ENCODE results near the gene PRKAR2B.

Gene PRKAR2B

GRCh38 chr7:107169120-107170050 is 124.9 kb downstream of the PRKAR2B start:
- peaks cover 37% of the 10 kb centered on the region for H3K4me1 Mint-ChIP-seq (ENCODE audit: low read depth)
- H3K27ac Mint-ChIP-seq, result peak overlapping the region; percentile 99
- no peaks in the 10 kb centered on the region for H3K9me3 Mint-ChIP-seq
- peaks cover 3% of the 10 kb centered on the region for H3K36me3 Mint-ChIP-seq (ENCODE audit: low read depth)
- peaks cover 19% of the 10 kb centered on the region for H3K27me3 Mint-ChIP-seq (ENCODE audit: low read depth)
- peak overlapping the region; percentile 98 for H3K4me3 Mint-ChIP-seq

- Mint-ChIP-seq H3K36me3 (ENCODE audit: low read depth) (peaks cover 4% of the 10 kb centered on the region), H3K27me3 (ENCODE audit: low read depth) (peaks cover 11% of the 10 kb centered on the region), H3K9me3 (no peaks in the 10 kb centered on the region), H3K4me3 (peak overlapping the region; percentile 98), H3K4me1 (ENCODE audit: low read depth) (peaks cover 39% of the 10 kb centered on the region), H3K27ac (peak overlapping the region; percentile 91)
These were observed 125.8 kb downstream of the PRKAR2B start for GRCh38 chr7:107170051-107170915.

GRCh38 chr7:107171496-107171895 is 127.0 kb downstream of the PRKAR2B start:
- Mint-ChIP-seq H3K27me3 (ENCODE audit: low read depth) (no peaks in the 10 kb centered on the region), H3K4me1 (ENCODE audit: low read depth) (peaks cover 35% of the 10 kb centered on the region), H3K36me3 (ENCODE audit: low read depth) (peaks cover 4% of the 10 kb centered on the region), H3K4me3 (no peak overlapping the region), H3K27ac (no peak overlapping the region), H3K9me3 (no peaks in the 10 kb centered on the region)

- Mint-ChIP-seq H3K4me3 (no peak overlapping the region), H3K4me1 (ENCODE audit: low read depth) (peaks cover 31% of the 10 kb centered on the region), H3K27ac (no peak overlapping the region), H3K36me3 (ENCODE audit: low read depth) (peaks cover 4% of the 10 kb centered on the region), H3K27me3 (ENCODE audit: low read depth) (no peaks in the 10 kb centered on the region), H3K9me3 (no peaks in the 10 kb centered on the region)
These were observed 127.9 kb downstream of the PRKAR2B start for GRCh38 chr7:107172276-107173032.

GRCh38 chr7:107173191-107173590 is 128.7 kb downstream of the PRKAR2B start:
- Mint-ChIP-seq H3K36me3 (ENCODE audit: low read depth) (peaks cover 4% of the 10 kb centered on the region), H3K4me3 (no peak overlapping the region), H3K27me3 (ENCODE audit: low read depth) (no peaks in the 10 kb centered on the region), H3K4me1 (ENCODE audit: low read depth) (peaks cover 28% of the 10 kb centered on the region), H3K27ac (no peak overlapping the region), H3K9me3 (no peaks in the 10 kb centered on the region)

GRCh38 chr7:107173691-107174406 is 129.3 kb downstream of the PRKAR2B start:
- peaks cover 28% of the 10 kb centered on the region for H3K4me1 Mint-ChIP-seq (ENCODE audit: low read depth)
- peaks cover 3% of the 10 kb centered on the region for H3K36me3 Mint-ChIP-seq (ENCODE audit: low read depth)
- no peaks in the 10 kb centered on the region for H3K9me3 Mint-ChIP-seq
- H3K27me3 Mint-ChIP-seq (ENCODE audit: low read depth), result no peaks in the 10 kb centered on the region
- H3K4me3 Mint-ChIP-seq, result no peak overlapping the region
- no peak overlapping the region for H3K27ac Mint-ChIP-seq

- H3K4me1 Mint-ChIP-seq (ENCODE audit: low read depth), result peaks cover 6% of the 10 kb centered on the region
- H3K36me3 Mint-ChIP-seq (ENCODE audit: low read depth), result peaks cover 13% of the 10 kb centered on the region
- H3K9me3 Mint-ChIP-seq, result no peaks in the 10 kb centered on the region
- no peaks in the 10 kb centered on the region for H3K27me3 Mint-ChIP-seq (ENCODE audit: low read depth)
- no peak overlapping the region for H3K27ac Mint-ChIP-seq
- no peak overlapping the region for H3K4me3 Mint-ChIP-seq
These were observed 135.0 kb downstream of the PRKAR2B start for GRCh38 chr7:107179326-107180164.

- Mint-ChIP-seq H3K9me3 (no peaks in the 10 kb centered on the region), H3K4me1 (ENCODE audit: low read depth) (peaks cover 8% of the 10 kb centered on the region), H3K27me3 (ENCODE audit: low read depth) (no peaks in the 10 kb centered on the region), H3K27ac (no peak overlapping the region), H3K36me3 (ENCODE audit: low read depth) (peaks cover 20% of the 10 kb centered on the region), H3K4me3 (no peak overlapping the region)
These were observed 135.9 kb downstream of the PRKAR2B start for GRCh38 chr7:107180378-107180777.

- no peaks in the 10 kb centered on the region for H3K27me3 Mint-ChIP-seq (ENCODE audit: low read depth)
- no peak overlapping the region for H3K4me3 Mint-ChIP-seq
- peaks cover 8% of the 10 kb centered on the region for H3K4me1 Mint-ChIP-seq (ENCODE audit: low read depth)
- H3K27ac Mint-ChIP-seq, result no peak overlapping the region
- H3K9me3 Mint-ChIP-seq, result no peaks in the 10 kb centered on the region
- H3K36me3 Mint-ChIP-seq (ENCODE audit: low read depth), result peaks cover 24% of the 10 kb centered on the region
These were observed 136.7 kb downstream of the PRKAR2B start for GRCh38 chr7:107181172-107181571.

GRCh38 chr7:107185716-107186115 is 141.2 kb downstream of the PRKAR2B start:
- peaks cover 44% of the 10 kb centered on the region for H3K36me3 Mint-ChIP-seq (ENCODE audit: low read depth)
- no peak overlapping the region for H3K4me3 Mint-ChIP-seq
- no peaks in the 10 kb centered on the region for H3K9me3 Mint-ChIP-seq
- H3K4me1 Mint-ChIP-seq (ENCODE audit: low read depth), result peaks cover 4% of the 10 kb centered on the region
- no peak overlapping the region for H3K27ac Mint-ChIP-seq
- H3K27me3 Mint-ChIP-seq (ENCODE audit: low read depth), result no peaks in the 10 kb centered on the region

GRCh38 chr7:107186240-107186639 is 141.7 kb downstream of the PRKAR2B start:
- H3K27me3 Mint-ChIP-seq (ENCODE audit: low read depth), result no peaks in the 10 kb centered on the region
- H3K9me3 Mint-ChIP-seq, result no peaks in the 10 kb centered on the region
- no peak overlapping the region for H3K27ac Mint-ChIP-seq
- H3K4me1 Mint-ChIP-seq (ENCODE audit: low read depth), result peaks cover 2% of the 10 kb centered on the region
- peaks cover 40% of the 10 kb centered on the region for H3K36me3 Mint-ChIP-seq (ENCODE audit: low read depth)
- no peak overlapping the region for H3K4me3 Mint-ChIP-seq

GRCh38 chr7:107187774-107188173 is 143.3 kb downstream of the PRKAR2B start:
- Mint-ChIP-seq H3K4me1 (ENCODE audit: low read depth) (peaks cover 2% of the 10 kb centered on the region), H3K36me3 (ENCODE audit: low read depth) (peaks cover 44% of the 10 kb centered on the region), H3K4me3 (no peak overlapping the region), H3K27ac (no peak overlapping the region), H3K9me3 (no peaks in the 10 kb centered on the region), H3K27me3 (ENCODE audit: low read depth) (no peaks in the 10 kb centered on the region)

GRCh38 chr7:107190090-107190489 is 145.6 kb downstream of the PRKAR2B start:
- H3K36me3 Mint-ChIP-seq (ENCODE audit: low read depth), result peaks cover 44% of the 10 kb centered on the region
- H3K27me3 Mint-ChIP-seq (ENCODE audit: low read depth), result no peaks in the 10 kb centered on the region
- no peaks in the 10 kb centered on the region for H3K9me3 Mint-ChIP-seq
- H3K4me1 Mint-ChIP-seq (ENCODE audit: low read depth), result peaks cover 2% of the 10 kb centered on the region
- no peak overlapping the region for H3K4me3 Mint-ChIP-seq
- no peak overlapping the region for H3K27ac Mint-ChIP-seq

All from T-helper 1 cell treated with Interleukin-12 subunit alpha and Interleukin-12 subunit beta and Interleukin-4 antibody, amounts not matched to agents 30 μg/mL and 1 μg/mL, for 36 hours (primary cell).